HepG2 (cell line): Measurements from ENCODE around the gene PRDM10. TPM values are rescaled to one million over a fixed set of nuclear protein-coding genes. Genes with fewer than 3 reads are reported as not detected.

ENCODE experiments used
- ARID5B ChIP-seq: IDR thresholded peaks from 2 replicates; pipeline ENCODE4 v1.4.0; 2020; ENCODE audit warnings: mild to moderate bottlenecking, missing genetic modification reagents
- HIVEP1 ChIP-seq: sonication (generic); formaldehyde crosslinking; IDR thresholded peaks from 2 replicates; pipeline ENCODE4 v1.4.0; 2020; ENCODE audit warnings: mild to moderate bottlenecking, missing genetic modification reagents
- KDM2A ChIP-seq: sonication (generic); formaldehyde crosslinking; IDR thresholded peaks from 2 replicates; pipeline ENCODE4 v1.4.0; 2020; ENCODE audit warnings: low read depth, missing genetic modification reagents, borderline replicate concordance
- KLF11 ChIP-seq: IDR thresholded peaks from 2 replicates; pipeline ENCODE4 v1.6.1; 2016; ENCODE audit warnings: missing compliant biosample characterization
- MAFK ChIP-seq, 2 experiments: IDR thresholded peaks in 1 of 2; conservative IDR thresholded peaks in 1 of 2; 2 replicates each; pipeline ENCODE4 v1.6.1; 2011; ENCODE audit warnings: improper control_type of control experiment in 2 of 2, low read length in 2 of 2
- MTA3 ChIP-seq: sonication (generic); formaldehyde crosslinking; IDR thresholded peaks from 2 replicates; pipeline ENCODE4 v1.4.0; 2020; ENCODE audit warnings: missing genetic modification reagents
- RBFOX2 ChIP-seq: fragments of 200-400 bp; formaldehyde crosslinking; IDR thresholded peaks from 2 replicates; pipeline ENCODE4 v1.6.1; 2017; ENCODE audit warnings: low read depth, mild to moderate bottlenecking, low read length
- SNAPC5 ChIP-seq: sonication (generic); formaldehyde crosslinking; IDR thresholded peaks from 2 replicates; pipeline ENCODE4 v1.8.1; 2023; ENCODE audit warnings: mild to moderate bottlenecking, missing genetic modification reagents, borderline replicate concordance
- THAP7 ChIP-seq: sonication (generic); formaldehyde crosslinking; IDR thresholded peaks from 2 replicates; pipeline ENCODE4 v1.8.1; 2023; ENCODE audit warnings: mild to moderate bottlenecking, missing genetic modification reagents
- ZBTB7B ChIP-seq: sonication (generic); formaldehyde crosslinking; IDR thresholded peaks from 2 replicates; pipeline ENCODE4 v1.4.0; 2020; ENCODE audit warnings: missing genetic modification reagents
- ZFP36 ChIP-seq: fragments of 150-350 bp; IDR thresholded peaks from 2 replicates; pipeline ENCODE4 v1.6.1; 2018; ENCODE audit warnings: borderline replicate concordance, low read length, low read depth; ENCODE audit not compliant: partially characterized antibody
- ZNF263 ChIP-seq: sonication (generic); formaldehyde crosslinking; IDR thresholded peaks from 2 replicates; pipeline ENCODE4 v1.4.0; 2020; ENCODE audit warnings: missing genetic modification reagents
- ZNF329 ChIP-seq: sonication (generic); formaldehyde crosslinking; IDR thresholded peaks from 2 replicates; pipeline ENCODE4 v1.9.0; 2021; ENCODE audit warnings: low read depth, mild to moderate bottlenecking, missing genetic modification reagents
- polyA plus RNA-seq, 8 experiments: library from polyadenylated mRNA; depleted of rRNA in 3 of 8; stranded (reverse) in 7 of 8; unstranded in 1 of 8; fragments of >200 nt; fragmentation: Illumina TruSeq in 4 of 8; extraction: Trizol in 4 of 8; gene quantifications; 2 replicates each; pipeline versions ENCODE4 v1.2.1 to v1.2.3, GENCODE V29; 2011 to 2016; ENCODE audit warnings: low read depth in 4 of 8, missing spikeins in 1 of 8, mixed read lengths in 1 of 8; ENCODE audit not compliant: insufficient read depth in 1 of 8
- total RNA-seq, 5 experiments: library from RNA; depleted of rRNA; stranded (reverse); fragments of >200 nt; fragmentation: Illumina TruSeq; extraction: Trizol; gene quantifications; 2 replicates each; pipeline ENCODE4 v1.2.3, GENCODE V29; 2016; ENCODE audit warnings: low read depth in 1 of 5
- TF ChIP-seq, protein P1 (sequence below): sonication (generic); formaldehyde crosslinking; IDR thresholded peaks from 2 replicates; pipeline ENCODE4 v1.4.0; 2020; ENCODE audit warnings: missing genetic modification reagents, borderline replicate concordance
- TF ChIP-seq, protein P2 (sequence below): sonication (generic); formaldehyde crosslinking; conservative IDR thresholded peaks from 2 replicates; pipeline ENCODE4 v1.4.0; 2020; ENCODE audit warnings: missing genetic modification reagents
- TF ChIP-seq, protein P3 (sequence below): sonication (generic); formaldehyde crosslinking; IDR thresholded peaks from 2 replicates; pipeline ENCODE4 v1.4.0; 2020; ENCODE audit warnings: missing genetic modification reagents
- TF ChIP-seq, protein P4 (sequence below): sonication (generic); formaldehyde crosslinking; IDR thresholded peaks from 2 replicates; pipeline ENCODE4 v1.4.0; 2020; ENCODE audit warnings: missing genetic modification reagents

Gene PRDM10
- total and polyA plus RNA-seq, 2 of the 13 experiments (the other 11 are each of a cell fraction or from before 2014, with no cell fraction given): 5.7 to 5.8 TPM

DNA sequence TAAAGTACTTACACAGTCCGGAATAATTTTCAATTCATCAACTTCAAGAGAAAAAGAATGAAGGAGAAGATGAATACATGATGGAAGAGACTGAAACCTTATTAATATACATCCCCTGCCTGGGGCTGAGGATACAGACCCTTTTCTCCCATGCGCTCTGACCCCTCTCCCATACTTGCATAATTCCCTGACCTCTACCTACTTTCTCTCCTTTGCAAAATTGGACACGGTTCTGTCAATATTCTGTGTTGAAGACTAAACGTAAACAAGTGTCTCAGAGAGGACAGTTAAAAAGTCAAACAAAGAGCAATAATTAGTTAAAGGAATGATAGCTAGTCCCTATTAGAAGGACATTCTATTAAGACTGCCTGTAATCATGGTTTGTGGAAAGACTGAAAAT, 7.5 kb downstream of the PRDM10 start (continued):
- TF ChIP-seq, protein P1, sequence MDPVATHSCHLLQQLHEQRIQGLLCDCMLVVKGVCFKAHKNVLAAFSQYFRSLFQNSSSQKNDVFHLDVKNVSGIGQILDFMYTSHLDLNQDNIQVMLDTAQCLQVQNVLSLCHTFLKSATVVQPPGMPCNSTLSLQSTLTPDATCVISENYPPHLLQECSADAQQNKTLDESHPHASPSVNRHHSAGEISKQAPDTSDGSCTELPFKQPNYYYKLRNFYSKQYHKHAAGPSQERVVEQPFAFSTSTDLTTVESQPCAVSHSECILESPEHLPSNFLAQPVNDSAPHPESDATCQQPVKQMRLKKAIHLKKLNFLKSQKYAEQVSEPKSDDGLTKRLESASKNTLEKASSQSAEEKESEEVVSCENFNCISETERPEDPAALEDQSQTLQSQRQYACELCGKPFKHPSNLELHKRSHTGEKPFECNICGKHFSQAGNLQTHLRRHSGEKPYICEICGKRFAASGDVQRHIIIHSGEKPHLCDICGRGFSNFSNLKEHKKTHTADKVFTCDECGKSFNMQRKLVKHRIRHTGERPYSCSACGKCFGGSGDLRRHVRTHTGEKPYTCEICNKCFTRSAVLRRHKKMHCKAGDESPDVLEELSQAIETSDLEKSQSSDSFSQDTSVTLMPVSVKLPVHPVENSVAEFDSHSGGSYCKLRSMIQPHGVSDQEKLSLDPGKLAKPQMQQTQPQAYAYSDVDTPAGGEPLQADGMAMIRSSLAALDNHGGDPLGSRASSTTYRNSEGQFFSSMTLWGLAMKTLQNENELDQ (CRISPR knock-in tag): no peak
- TF ChIP-seq ZBTB7B (no peak), MAFK (conservative IDR thresholded peaks at IDR 0.05 in 1 of 2, IDR thresholded peaks at IDR 0.05 in 1 of 2; ENCODE audit: low read length in 2 of 2) (no peak), ZFP36 (no peak), ARID5B (CRISPR knock-in tag) (peak; percentile 86), MTA3 (CRISPR knock-in tag) (no peak), KLF11 (CRISPR knock-in tag) (no peak), KDM2A (CRISPR knock-in tag) (no peak), RBFOX2 (no peak), ZNF329 (CRISPR knock-in tag) (no peak), SNAPC5 (CRISPR knock-in tag) (no peak), HIVEP1 (CRISPR knock-in tag) (no peak), THAP7 (no peak), ZNF263 (CRISPR knock-in tag) (no peak)
- TF ChIP-seq, protein P2, sequence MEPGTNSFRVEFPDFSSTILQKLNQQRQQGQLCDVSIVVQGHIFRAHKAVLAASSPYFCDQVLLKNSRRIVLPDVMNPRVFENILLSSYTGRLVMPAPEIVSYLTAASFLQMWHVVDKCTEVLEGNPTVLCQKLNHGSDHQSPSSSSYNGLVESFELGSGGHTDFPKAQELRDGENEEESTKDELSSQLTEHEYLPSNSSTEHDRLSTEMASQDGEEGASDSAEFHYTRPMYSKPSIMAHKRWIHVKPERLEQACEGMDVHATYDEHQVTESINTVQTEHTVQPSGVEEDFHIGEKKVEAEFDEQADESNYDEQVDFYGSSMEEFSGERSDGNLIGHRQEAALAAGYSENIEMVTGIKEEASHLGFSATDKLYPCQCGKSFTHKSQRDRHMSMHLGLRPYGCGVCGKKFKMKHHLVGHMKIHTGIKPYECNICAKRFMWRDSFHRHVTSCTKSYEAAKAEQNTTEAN (CRISPR knock-in tag): no peak
- TF ChIP-seq, protein P3, sequence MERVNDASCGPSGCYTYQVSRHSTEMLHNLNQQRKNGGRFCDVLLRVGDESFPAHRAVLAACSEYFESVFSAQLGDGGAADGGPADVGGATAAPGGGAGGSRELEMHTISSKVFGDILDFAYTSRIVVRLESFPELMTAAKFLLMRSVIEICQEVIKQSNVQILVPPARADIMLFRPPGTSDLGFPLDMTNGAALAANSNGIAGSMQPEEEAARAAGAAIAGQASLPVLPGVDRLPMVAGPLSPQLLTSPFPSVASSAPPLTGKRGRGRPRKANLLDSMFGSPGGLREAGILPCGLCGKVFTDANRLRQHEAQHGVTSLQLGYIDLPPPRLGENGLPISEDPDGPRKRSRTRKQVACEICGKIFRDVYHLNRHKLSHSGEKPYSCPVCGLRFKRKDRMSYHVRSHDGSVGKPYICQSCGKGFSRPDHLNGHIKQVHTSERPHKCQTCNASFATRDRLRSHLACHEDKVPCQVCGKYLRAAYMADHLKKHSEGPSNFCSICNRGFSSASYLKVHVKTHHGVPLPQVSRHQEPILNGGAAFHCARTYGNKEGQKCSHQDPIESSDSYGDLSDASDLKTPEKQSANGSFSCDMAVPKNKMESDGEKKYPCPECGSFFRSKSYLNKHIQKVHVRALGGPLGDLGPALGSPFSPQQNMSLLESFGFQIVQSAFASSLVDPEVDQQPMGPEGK (CRISPR knock-in tag): peak; percentile 16; the same call in 1 of the 2 replicates
- TF ChIP-seq, protein P4, sequence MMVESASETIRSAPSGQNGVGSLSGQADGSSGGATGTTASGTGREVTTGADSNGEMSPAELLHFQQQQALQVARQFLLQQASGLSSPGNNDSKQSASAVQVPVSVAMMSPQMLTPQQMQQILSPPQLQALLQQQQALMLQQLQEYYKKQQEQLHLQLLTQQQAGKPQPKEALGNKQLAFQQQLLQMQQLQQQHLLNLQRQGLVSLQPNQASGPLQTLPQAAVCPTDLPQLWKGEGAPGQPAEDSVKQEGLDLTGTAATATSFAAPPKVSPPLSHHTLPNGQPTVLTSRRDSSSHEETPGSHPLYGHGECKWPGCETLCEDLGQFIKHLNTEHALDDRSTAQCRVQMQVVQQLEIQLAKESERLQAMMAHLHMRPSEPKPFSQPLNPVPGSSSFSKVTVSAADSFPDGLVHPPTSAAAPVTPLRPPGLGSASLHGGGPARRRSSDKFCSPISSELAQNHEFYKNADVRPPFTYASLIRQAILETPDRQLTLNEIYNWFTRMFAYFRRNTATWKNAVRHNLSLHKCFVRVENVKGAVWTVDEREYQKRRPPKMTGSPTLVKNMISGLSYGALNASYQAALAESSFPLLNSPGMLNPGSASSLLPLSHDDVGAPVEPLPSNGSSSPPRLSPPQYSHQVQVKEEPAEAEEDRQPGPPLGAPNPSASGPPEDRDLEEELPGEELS (CRISPR knock-in tag): peak; percentile 61
